GM12892 (cell line): ENCODE results near the gene CGB1.

Experiments
- POLR2A ChIP-seq: IDR thresholded peaks from 2 replicates; pipeline ENCODE4 v1.6.1; 2011; ENCODE audit warnings: low read depth, low read length, control low read depth
- POLR2AphosphoS5 ChIP-seq: IDR thresholded peaks from 2 replicates; pipeline ENCODE4 v1.6.1; 2011; ENCODE audit warnings: low read depth, low read length, control low read depth

DNA sequence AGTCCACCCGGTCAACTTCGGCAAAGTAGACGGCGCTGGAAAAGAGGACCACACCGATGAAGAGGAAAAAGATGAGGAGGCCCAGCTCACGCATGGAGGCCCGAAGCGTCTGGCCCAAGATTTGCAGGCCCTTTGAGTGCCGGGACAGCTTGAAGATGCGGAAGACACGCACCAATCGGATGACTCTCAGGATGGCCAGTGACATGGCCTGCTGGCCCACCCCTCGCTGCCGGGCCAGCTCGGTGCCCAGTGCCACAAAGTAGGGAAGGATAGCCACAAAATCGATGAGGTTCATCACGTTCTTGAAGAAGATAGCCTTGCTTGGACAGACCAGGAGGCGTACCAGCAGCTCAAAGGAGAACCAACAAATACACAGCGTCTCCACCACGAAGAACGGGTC, 33.7 kb upstream of the CGB1 start:
- TF ChIP-seq POLR2AphosphoS5 (no peak), POLR2A (no peak)
